Measurements from ENCODE around the gene RMI2.
A peak's percentile ranks its signal among the peaks of the same experiment; 100 is the strongest.

Gene RMI2

GRCh38 chr16:11384184-11384955 lies 39.1 kb downstream of the RMI2 start:
- no peak for DNase-seq (ENCODE audit: low read depth)

GRCh38 chr16:11384956-11385586 lies 39.8 kb downstream of the RMI2 start:
- DNase-seq (ENCODE audit: low read depth) = no peak

- DNase-seq (ENCODE audit: low read depth) = no peak
These were observed 40.9 kb downstream of the RMI2 start for GRCh38 chr16:11386054-11386680.

- no peak for DNase-seq (ENCODE audit: low read depth)
These were observed 41.7 kb downstream of the RMI2 start for GRCh38 chr16:11386791-11387546.

GRCh38 chr16:11389083-11389482 lies 43.8 kb downstream of the RMI2 start:
- no peak for DNase-seq (ENCODE audit: low read depth)

GRCh38 chr16:11389631-11390565 lies 44.6 kb downstream of the RMI2 start:
- DNase-seq (ENCODE audit: low read depth) = no peak

- DNase-seq (ENCODE audit: low read depth) = no peak
These were observed 45.6 kb downstream of the RMI2 start for GRCh38 chr16:11390573-11391495.

GRCh38 chr16:11391576-11391975 lies 46.3 kb downstream of the RMI2 start:
- no peak for DNase-seq (ENCODE audit: low read depth)

GRCh38 chr16:11392041-11392581 lies 46.9 kb downstream of the RMI2 start:
- no peak for DNase-seq (ENCODE audit: low read depth)

- DNase-seq (ENCODE audit: low read depth) = no peak
These were observed 48.1 kb downstream of the RMI2 start for GRCh38 chr16:11393366-11393765.

- no peak for DNase-seq (ENCODE audit: low read depth)
These were observed 48.8 kb downstream of the RMI2 start for GRCh38 chr16:11393861-11394592.

GRCh38 chr16:11394593-11394960 lies 49.3 kb downstream of the RMI2 start:
- DNase-seq (ENCODE audit: low read depth) = no peak

GRCh38 chr16:11395008-11395948 lies 50.0 kb downstream of the RMI2 start:
- no peak for DNase-seq (ENCODE audit: low read depth)

- DNase-seq (ENCODE audit: low read depth) = no peak
These were observed 50.6 kb downstream of the RMI2 start for GRCh38 chr16:11395949-11396240.

GRCh38 chr16:11396241-11397048 lies 51.2 kb downstream of the RMI2 start:
- peak; percentile 52 for DNase-seq (ENCODE audit: low read depth)

- DNase-seq (ENCODE audit: low read depth) = no peak
These were observed 52.9 kb downstream of the RMI2 start for GRCh38 chr16:11398136-11398535.

GRCh38 chr16:11398851-11399250 lies 53.6 kb downstream of the RMI2 start:
- DNase-seq (ENCODE audit: low read depth) = no peak
